Activated CD4-positive, alpha-beta T cell treated with anti-CD3 and anti-CD28 coated beads, Interleukin-2, amount 50 U/mL, for 4 hours (primary cell): ENCODE results near the gene P3H3.

ENCODE experiments used
- DNase-seq, 2 experiments: peaks; one replicate each; pipeline ENCODE4 v3.0.0-alpha.2; 2020

P3H3 gene

DNA sequence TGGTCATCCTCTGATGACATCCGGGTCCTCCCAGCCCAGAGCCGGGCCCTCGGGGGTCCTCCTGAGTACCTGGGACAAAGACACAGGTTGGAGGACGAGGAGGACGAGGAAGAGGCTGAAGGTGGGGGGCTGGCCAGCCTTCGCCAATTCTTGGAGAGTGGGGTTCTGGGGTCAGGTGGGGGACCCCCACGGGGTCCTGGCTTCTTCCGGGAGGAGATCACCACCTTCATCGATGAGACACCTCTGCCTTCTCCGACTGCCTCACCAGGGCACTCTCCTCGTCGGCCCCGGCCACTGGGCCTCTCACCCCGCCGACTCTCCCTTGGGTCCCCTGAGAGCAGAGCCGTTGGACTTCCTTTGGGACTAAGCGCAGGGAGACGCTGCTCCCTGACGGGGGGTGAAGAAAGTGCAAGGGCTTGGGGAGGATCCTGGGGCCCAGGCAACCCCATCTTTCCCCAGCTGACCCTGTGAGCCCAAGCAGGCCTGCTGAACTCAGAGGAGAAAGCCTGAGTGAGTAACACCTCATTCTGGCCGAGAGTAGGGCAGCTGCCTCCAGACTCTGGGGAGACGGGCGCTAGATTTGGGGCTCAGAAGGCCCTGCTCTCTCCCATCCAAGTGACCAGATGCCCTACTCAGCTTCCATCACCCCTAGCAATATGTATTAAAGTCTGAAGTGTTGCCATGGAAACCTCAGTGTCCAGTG lies 1.3 kb upstream of the P3H3 start:
- no peak for DNase-seq

DNA sequence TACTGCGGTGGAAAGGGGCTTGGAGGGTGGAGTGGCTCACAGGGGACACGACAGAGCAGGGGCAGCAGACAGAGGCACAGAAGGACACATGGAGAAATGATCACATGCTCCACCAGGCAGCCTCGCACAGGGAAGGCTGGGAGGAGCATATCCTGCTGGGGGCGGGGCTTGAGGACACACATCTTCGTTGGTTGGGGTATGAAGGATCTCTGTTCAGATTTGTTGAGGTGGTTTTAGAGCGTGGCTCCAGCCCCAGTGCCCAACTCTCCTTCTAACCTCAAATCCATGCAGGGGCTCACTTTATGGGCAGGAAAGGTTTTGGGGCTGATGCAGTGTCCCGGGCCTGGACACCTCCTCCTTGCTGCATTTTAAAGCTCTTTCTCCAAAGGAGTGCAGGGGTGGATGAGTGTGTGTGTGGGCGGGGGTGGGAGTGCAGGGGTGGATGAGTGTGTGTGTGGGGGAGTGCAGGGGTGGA lies 733 bp upstream of the P3H3 start:
- DNase-seq, result peak; percentile 43 to 48

DNA sequence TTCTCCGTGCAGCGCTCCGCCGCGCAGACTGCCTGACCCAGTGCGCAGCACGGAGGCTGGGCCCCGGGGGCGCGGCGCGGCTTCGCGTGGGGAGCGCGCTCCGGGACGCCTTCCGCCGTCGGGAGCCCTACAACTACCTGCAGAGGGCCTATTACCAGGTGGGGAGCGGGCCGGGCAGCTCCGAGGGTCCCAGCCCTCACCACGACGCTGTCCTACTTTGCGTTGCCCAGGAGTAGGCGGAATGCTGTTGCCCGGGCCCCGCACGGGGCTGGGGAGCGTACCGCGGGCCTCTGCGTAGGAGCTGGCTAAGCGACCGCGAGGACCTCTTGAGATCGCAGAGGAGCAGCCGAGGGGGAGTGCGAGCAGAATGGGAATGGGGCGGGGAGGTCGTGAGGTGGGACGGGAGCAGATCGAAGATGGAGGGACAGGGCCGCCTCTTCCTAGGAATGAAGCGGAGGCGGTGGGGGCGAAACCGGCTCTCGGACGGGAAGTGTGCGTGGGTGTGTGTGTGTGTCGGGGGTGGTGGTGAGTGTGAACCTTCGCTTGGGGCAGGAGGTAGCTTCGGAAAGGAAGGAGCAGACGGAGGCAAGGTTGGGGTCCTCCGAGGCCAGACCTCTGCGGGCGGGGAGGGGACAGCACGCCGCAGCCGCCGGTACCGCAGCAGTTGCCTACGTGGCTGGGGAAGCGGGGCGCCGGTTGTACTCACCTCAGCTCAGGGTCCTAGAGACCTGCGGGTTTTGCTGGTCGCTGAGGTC lies 751 bp downstream of the P3H3 start:
- peak in 1 of 2 experiments; percentile 34 for DNase-seq

DNA sequence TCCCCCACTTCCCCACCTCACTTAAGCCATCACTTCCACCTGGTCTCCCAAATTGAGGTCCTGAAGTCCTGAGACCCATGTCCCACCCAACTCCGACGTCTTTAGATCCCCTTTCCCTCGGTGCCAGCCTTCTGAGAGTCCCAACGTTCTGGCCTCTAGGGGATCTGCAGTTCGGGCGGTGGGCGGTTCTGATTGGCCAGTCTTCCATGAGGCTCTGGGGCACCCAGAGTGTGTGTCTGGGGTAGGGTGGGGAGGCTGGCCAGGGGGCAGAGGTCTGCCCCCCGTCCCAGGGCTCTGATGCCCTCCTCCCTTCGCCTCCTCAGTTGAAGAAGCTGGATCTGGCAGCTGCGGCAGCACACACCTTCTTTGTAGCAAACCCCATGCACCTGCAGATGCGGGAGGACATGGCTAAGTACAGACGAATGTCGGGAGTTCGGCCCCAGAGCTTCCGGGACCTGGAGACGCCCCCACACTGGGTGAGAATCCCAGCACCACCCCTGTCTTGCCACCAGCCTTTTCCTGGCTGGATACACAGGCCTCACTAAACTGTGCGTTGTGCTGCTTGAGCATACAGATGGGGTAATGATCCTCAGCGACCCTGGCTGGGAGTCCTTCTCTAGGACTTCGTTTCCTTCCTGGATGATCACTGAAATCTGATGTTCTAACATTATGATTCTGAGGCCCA lies 1.5 kb downstream of the P3H3 start:
- no peak for DNase-seq

DNA sequence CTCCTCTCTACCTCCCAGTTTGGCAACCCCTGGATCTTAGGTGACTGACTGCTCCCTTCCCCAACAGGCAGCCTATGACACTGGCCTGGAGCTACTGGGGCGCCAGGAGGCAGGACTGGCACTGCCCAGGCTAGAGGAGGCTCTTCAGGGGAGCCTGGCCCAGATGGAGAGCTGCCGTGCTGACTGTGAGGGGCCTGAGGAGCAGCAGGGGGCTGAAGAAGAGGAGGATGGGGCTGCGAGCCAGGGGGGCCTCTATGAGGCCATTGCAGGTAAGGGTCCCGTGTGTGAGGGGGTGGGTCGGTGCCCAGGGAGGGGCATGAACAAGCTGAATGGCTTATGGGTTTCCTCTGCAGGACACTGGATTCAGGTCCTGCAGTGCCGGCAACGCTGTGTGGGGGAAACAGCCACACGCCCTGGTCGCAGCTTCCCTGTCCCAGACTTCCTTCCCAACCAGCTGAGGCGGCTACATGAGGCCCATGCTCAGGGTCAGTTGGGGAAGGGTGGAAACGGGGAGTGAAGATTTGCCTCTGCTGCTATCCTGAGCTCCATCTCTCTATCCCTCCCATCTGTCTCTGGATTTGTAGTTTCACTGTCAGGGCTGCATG lies 2.2 kb downstream of the P3H3 start:
- DNase-seq, result no peak

DNA sequence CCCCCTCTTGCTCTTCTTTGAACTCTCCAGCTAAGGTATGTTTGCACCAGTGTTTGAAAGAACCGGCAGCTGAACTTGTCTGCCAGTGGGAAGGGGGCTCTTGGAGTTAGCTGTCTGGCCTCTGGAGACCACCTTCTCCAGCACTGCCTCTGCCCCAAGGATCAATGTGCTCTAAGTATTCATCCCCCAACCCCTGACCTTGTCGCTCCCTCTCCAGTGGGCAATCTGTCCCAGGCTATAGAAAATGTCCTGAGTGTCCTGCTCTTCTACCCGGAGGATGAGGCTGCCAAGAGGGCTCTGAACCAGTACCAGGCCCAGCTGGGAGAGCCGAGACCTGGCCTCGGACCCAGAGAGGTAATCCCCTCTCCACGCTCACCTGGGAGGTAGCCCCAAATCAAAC lies 2.8 kb downstream of the P3H3 start:
- no peak for DNase-seq

DNA sequence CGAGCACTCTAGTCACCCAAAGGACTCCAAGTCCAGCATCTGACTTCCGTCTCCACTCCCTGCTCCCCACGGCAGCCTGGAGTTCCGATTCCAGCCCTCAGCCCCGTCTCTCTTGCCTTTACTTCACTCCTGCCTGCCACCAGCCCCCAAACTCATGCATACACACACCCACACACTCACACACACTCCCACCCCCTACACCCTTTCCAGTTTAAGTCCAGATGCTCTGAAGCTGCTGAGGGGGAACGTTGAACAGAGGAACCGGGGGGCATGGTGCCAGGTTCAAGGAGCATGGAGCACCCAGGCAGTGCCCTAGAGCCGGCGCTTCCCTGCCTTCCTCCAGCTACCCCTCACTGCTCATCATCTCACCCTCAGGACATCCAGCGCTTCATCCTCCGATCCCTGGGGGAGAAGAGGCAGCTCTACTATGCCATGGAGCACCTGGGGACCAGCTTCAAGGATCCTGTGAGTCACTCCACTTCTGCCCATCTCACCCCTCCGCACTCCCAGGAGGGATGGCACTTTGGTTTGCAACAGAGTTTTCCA lies 3.3 kb downstream of the P3H3 start:
- no peak for DNase-seq

DNA sequence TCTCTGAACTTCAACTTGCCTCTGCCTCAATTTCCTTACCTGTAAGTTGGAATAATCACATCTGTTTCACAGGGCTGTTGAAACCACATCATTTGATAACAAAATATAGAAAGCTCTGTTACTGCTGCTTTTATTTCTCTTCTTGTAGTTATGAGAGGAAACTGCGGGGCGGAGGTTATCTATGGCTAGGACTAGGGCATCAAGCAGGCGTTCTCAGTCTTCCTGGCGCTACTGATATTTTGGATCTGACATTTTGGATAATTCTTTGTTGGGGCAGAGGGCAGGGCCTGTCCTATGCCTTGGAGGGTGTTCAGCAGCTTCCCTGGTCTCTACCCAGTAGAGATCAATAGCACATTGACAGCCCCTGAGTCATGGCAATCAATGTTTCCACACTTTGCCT lies 3.9 kb downstream of the P3H3 start:
- no peak for DNase-seq

DNA sequence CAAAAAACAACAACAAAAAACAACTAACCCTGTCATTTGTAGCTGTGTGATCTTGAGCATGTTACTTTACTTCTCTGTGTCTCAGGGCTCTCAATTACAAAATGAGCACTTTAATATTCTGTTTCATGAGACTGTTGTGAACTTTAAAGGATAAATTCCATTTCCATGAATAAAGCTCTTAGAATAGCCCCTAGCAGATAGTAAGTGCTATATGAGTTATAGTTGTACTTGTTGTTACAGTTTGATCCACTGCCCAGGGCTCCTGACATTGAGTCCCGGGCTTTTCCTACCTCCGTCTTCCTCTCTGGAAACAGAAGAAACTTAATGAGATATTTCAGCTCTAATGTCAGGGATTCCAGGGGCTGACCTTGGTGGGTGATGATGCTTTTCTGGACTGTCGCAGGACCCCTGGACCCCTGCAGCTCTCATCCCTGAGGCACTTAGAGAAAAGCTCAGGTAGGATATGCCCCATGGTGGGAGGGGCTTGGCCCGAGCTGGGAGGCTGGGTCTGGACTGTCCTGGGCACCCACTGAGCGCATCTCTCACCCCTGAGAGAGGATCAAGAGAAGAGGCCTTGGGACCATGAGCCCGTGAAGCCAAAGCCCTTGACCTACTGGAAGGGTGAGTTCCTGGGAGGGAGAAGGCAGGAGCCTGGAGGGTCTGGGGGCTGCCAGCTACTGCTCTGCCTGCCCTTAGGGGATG lies 5.1 kb downstream of the P3H3 start:
- no peak for DNase-seq

DNA sequence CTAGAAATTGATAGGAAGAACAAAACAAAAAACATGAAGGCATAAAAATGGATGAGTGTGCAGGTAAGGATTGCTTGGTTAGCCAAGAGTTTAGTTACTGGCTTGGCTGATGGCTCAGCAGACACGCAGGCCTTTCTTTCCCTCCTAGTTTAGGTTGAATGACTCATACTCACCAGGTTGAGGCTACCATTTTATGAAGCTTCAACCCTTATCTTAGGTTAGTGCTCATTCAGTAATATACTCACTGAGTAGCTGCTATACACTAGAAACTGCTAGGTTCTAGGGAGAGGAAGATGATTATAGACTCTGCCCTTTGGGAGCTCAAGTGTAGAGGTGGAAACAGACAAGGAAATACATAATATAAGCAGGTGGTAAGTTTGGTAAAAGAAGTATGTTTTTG lies 6.0 kb downstream of the P3H3 start:
- DNase-seq, result no peak

DNA sequence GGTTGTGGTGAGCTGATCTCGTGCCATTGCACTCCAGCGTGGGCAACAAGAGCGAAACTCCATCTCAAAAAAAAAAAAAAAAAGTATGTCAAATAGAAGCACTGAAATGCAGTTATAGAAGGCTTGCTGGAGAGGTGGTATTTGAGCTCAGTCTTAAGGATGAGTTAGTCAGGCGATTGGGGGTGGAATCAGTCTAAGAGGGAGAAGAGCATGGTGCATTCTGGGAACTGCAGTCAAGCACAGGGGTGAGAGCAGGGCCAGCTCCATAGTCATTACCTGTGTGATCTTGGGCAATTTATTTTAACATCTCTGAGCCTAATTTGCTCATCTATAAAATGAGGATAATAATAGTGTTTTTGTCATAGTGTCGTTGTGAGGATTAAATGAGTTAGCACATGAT lies 6.7 kb downstream of the P3H3 start:
- no peak for DNase-seq

DNA sequence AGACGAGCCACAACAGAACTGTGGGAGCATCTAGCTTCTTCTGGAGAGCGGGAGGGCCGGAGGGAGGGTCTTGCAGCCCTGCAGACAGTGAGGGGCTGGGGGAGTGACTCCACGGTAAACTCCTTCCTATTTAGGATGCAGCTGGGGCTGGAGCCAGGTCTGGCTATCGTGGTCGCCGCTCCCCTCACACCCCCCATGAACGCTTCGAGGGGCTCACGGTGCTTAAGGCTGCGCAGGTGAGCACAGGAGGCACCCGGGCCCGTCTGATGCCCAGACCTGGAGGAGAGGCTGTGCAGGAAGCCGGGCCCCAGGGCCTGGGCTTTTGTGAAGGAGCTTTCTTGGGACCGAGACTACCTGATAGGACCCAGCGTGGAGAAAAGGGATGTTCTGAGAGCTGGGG lies 8.6 kb downstream of the P3H3 start:
- no peak for DNase-seq

DNA sequence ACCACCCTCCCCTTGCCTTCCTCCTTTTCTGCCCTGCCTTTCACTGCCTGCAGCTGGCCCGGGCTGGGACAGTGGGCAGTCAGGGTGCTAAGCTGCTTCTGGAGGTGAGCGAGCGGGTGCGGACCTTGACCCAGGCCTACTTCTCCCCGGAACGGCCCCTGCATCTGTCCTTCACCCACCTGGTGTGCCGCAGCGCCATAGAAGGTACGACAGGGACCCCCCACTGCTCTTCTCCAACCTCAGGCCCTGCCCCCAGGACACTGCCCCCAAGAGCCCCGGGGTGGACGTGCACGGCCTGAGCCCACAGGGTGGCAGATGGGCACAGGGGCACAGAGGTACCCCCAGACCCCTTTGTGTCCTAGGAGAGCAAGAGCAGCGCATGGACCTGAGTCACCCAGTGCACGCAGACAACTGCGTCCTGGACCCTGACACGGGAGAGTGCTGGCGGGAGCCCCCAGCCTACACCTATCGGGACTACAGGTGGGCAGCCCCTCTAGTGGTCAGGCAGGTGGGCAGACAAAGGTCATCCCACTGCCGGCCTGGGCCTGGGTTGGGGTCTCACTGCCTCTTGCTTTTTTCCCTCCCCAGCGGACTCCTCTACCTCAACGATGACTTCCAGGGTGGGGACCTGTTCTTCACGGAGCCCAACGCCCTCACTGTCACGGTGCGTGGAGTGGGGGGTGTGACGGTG lies 9.3 kb downstream of the P3H3 start:
- no peak for DNase-seq

DNA sequence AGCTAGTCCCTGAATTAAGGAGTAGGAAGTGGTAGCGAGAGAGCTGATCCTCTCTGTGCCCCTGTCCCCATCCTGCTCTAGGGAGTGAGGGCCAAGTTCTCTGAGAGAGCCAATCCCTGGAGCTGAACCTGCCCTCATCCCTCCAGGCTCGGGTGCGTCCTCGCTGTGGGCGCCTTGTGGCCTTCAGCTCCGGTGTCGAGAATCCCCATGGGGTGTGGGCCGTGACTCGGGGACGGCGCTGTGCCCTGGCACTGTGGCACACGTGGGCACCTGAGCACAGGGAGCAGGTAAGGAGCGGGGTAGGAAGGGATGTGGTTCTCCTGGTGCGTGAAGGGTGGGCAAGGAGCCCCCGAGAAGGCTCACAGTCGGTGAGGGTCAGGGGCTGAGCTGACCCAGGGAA lies 10.6 kb downstream of the P3H3 start:
- no peak for DNase-seq

DNA sequence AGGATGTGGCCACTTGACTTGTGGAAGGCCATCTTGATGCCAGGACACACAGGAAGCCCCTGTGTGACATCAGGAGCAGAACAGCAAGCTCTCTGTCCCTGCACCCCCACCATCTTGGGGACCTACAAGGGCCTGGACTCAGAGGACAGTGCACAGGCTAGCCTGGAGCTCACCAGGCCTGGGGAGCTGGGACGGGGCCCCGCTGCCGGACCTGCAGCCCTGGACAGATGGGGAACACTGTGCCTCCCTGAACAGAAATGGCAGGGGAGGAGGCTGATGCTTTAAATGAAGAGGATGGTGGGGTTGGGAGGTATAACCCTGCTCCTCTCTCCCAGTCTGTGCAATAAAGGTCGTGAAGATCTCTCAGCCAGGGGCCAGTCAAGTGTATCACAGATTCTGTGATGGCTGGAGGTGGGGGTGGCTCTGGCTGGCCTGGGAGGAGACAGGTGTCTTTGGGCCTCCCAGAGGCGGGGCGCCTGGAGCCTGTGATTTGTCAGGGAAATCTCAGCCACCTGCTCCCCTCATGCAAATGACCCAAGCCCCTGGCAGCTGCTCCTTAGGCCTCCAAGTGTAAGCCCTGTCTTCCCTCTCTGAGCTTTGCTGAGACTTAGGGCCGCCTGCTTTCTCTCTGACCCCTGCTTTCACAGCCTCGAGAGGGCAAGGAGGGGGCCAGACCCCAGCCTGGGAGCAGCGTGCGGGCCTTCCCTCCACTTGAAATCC lies 11.4 kb downstream of the P3H3 start:
- DNase-seq, result no peak

DNA sequence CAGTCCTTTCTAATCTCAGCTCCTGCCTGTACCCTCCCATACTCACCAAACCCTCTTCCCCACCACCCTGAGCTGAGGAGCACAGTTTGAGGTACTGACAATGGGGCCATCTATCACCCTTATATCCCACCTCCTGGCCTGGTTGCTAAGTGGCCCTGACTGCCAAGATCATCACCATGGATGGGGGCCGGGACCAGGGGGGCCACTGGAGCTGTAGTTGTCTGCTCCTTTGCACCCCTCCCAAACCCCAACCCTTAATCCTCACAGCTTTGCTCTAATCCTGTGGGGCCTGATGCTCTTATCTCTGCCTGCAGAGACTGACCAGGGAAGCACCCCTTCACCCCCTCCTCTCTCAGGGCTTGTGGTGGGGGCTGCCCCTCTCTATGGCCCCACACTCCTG lies 12.1 kb downstream of the P3H3 start:
- no peak for DNase-seq

DNA sequence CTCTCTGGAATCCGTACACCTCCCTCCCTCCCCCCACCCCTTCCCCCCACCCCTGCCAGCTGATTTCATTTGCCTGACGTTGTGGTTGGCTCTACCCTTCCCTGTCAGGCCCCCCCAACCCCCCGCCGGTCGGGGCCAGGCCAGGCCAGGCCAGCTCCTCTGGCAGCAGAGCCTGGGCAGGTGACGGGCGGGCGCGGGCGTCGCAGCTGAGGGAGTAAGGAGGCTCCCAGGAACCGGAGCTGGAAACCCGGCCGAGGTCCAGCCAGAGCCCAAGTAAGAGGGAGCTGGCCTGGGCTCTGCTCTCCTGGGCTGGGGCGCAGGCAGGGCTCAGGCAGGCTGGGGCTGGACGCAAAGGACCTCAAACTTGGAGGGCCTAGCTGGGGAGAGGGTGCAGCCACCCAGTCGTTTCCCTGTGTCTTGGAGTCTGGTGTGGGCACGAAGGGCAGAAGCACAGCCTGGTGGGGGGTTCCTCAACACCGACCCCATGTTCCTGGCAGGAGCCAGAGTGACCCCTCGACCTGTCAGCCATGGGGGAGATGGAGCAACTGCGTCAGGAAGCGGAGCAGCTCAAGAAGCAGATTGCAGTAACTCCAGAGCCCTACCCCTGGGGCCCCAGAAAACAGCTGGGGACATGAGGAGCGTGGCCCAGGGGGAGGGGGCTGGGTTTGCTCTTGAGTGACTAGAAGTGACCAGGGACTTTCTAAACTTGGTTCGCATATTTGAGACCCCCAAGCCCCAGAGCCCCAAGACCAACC lies 12.7 kb downstream of the P3H3 start, which contains the start of gene GNB3:
TSS of gene GNB3 (plus strand) at position 165 of the 755 bp plus-strand sequence. CDS start at position 528, 363 bp downstream.
- DNase-seq, result no peak

DNA sequence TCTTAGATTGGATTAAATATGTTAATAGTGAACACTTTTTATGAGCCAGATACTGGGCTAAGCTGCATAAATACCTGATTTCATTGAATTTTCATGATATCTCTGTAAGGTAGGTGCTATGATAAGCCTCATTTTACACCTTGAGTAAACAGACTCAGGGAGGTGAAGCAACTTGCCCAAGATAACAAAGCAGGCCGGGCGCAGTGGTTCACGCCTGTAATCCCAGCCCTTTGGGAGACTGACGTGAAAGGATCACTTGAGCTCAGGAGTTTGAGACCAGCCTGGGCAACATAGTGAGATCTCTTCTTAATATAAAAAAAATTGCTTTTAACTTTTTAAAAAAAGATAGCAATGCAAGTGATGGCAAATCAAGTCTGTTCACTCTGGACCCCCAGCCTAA lies 13.9 kb downstream of the P3H3 start:
- DNase-seq, result no peak

DNA sequence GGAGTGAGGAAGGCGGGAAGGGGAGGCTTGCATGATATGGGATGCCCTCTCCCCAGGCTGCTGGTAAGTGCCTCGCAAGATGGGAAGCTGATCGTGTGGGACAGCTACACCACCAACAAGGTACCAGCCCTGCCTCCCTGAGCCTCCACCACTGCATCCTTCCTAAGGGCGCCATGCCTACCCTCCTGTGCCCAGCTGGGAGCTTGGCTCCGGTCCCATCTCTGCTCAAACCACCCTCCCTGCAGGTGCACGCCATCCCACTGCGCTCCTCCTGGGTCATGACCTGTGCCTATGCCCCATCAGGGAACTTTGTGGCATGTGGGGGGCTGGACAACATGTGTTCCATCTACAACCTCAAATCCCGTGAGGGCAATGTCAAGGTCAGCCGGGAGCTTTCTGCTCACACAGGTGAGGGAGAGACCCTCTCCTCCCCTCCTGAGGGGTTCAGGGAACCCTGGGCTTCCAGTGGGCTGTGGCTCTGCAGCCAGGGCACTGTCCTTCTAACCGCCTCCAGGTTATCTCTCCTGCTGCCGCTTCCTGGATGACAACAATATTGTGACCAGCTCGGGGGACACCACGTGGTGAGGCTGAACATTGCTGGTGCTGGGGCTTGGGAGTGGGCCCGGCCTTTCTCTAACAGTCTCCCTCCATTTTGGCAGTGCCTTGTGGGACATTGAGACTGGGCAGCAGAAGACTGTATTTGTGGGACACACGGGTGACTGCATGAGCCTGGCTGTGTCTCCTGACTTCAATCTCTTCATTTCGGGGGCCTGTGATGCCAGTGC lies 15.1 kb downstream of the P3H3 start:
- DNase-seq, result no peak

DNA sequence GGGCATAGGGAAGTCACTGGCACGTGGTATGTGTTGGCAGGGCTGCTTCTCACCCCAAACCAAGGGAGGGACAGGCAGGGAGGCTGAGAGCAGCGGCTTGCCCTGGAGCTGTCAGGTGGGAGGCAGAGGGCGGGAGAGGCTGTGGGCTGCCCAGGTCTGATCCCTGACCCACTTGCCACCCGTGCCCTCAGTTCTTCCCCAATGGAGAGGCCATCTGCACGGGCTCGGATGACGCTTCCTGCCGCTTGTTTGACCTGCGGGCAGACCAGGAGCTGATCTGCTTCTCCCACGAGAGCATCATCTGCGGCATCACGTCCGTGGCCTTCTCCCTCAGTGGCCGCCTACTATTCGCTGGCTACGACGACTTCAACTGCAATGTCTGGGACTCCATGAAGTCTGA lies 17.2 kb downstream of the P3H3 start:
- no peak for DNase-seq
